NCI-H146 treated with DMSO at 0.1 percent for 48 hours (cell line): ENCODE measurements around the gene GPS1.

Experiments
- DNase-seq: peaks from one replicate; lab custom pipeline; 2025; ENCODE audit not compliant: unreplicated experiment; lab: John Stamatoyannopoulos, UW

The GPS1 gene

DNA sequence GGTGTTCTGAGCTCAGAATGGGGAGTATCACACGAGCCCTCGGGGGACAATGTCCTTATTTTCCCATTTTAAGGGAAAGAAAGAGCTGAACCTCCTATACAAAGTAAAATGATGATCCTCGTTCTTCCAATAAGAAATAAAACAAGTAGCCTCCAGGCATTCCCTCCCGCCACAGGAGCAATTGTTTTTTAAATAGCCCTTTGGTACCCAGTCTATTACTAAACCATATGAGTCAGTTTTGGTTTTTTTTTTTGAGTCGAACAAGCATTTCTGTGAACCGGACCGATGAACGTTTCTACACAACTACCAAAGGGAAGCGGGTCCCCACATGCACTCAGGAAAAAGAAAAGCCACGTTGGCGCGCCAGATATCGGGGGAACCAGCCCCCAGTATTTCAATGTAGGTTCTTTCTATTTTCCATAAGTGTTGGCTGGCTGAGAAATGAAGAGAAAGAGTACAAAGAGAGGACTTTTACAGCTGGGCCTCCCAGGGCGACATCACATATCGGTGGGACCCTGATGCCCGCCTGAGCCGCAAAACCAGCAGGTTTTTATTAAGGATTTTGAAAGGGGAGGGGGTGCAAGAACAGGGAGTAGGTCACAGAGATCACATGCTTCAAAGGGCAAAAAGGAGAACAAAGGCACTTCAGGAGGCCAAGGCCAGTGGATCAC lies 10.4 kb upstream of the GPS1 start:
- DNase-seq, result no peak

- DNase-seq, result no peak
Observed at GRCh38 chr17:82042649-82043048, 9.0 kb upstream of the GPS1 start.

- DNase-seq, result no peak
Observed at GRCh38 chr17:82043507-82043906, 8.2 kb upstream of the GPS1 start.

DNA sequence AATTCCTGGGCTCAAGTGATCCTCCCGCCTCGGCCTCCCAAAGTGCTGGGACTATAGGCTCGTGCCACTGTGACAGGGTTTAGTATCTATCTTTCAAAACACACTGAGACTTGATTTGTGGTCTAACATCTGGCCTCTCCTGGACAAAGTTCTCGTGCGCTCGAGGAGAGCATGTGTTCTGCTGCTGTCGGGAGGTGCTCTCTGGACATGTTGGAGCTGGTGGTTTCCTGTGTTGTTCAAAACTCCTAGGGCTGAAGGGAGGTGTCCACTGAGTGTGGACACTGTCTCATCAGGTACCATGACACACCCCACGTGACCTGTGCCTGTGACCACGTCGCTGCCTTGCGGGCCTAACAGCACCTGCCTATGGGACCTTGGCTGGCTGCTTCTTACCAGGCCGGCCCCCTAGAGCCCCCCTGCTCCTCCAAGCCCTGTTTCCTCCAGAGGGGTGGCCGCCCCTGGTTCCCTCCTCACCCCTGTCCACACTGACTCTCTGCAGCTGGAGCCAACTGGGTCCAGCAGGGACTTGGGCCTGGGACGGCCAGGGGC lies 5.7 kb upstream of the GPS1 start:
- DNase-seq, result no peak

- no peak for DNase-seq
Observed at GRCh38 chr17:82046903-82047302, 4.8 kb upstream of the GPS1 start.

GRCh38 chr17:82047379-82047778 lies 4.3 kb upstream of the GPS1 start:
- DNase-seq, result no peak

- DNase-seq, result no peak
Observed at GRCh38 chr17:82047914-82048570, 3.7 kb upstream of the GPS1 start.

DNA sequence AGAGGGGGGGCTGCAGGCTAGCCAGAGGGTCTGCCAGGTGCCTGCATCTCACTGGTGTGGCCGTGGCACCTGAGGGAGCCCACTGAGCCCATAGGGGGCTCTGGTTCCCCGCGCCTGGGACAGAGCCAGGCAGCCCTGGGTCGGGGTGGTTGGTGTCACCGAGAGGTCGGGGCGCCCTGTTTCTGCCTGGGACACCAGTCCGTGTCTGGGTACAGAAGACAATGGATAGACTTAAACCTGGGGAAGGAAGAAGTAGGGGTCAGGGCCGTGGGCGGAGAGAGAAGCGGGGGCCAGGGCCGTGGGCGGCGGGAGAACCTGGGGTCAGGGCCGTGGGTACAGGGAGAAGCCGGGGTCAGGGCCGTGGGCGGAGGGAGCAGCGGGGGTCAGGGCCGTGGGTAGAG lies 3.1 kb upstream of the GPS1 start:
- no peak for DNase-seq

GRCh38 chr17:82049106-82049505 lies 2.6 kb upstream of the GPS1 start:
- DNase-seq, result no peak

DNA sequence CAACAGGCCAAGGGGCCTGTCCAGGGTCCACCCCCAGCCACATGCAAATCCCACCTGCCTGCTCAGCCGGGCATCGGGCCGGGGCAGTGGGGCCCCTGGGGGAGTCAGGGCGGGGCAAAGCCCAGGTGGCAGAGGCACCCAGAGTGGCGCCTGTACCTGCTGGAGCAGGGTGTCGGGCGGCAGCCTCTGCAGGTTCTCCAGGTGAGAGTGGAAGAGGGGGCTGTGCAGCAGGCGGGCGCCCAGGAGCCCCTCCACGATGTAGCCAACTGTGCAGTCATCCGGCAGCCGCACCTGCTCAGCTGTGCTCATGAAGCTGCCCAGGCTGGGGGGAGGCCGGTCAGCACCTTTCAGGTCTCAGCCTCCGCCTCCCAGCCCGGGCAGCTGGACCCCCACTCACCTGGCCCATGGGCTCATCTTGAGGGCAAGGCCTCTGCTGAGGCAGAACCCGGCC lies 2.2 kb upstream of the GPS1 start:
- DNase-seq, result no peak

- DNase-seq, result no peak
Observed at GRCh38 chr17:82050152-82050760, 1.4 kb upstream of the GPS1 start.

DNA sequence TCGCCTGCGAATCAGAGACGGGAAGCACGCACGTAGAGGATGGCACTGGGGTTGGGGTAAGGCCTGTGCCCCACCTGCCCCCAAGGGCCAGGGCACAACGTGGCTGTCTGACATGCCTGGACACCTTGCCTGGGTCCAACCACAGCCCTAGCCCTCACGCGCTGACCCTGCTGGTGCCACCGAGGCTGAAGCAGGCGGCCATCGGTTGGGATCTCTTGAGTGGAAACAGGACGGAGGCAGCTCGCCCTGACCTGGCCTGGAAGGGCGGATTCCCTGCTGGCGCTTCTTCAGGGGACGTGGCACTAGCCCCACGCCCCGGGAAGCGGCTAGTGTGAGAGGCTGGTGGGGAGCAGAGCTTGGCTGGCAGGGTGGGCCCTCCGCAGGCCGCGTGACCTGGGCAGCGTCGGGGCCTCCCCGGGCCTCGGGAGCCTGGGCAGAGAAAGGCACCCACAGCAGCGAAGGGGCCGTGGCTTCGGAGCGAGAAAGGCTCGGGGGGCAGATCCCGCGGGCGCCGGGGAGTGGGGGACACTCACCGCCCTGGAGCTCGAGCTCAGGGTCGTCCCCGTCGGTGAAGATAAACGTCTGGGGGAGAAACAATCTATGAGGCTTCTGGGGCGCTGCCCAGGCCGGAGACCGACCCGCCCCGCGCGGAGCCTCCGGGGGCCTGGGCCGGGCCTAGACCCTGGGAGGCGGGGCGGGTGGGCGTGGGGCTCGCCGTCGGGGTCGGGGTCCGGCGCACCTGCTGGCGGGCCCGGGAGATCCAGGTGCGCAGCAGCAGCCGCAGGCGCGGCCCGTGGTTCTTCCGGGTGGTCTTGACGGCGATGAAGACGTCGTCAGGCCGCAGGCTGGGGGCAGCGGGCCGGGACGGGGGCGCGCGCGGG lies 697 bp upstream of the GPS1 start:
- DNase-seq, result no peak

GRCh38 chr17:82052638-82053059 lies 951 bp downstream of the GPS1 start:
- DNase-seq, result no peak

- no peak for DNase-seq
Observed at GRCh38 chr17:82053130-82053529, 1.4 kb downstream of the GPS1 start.

DNA sequence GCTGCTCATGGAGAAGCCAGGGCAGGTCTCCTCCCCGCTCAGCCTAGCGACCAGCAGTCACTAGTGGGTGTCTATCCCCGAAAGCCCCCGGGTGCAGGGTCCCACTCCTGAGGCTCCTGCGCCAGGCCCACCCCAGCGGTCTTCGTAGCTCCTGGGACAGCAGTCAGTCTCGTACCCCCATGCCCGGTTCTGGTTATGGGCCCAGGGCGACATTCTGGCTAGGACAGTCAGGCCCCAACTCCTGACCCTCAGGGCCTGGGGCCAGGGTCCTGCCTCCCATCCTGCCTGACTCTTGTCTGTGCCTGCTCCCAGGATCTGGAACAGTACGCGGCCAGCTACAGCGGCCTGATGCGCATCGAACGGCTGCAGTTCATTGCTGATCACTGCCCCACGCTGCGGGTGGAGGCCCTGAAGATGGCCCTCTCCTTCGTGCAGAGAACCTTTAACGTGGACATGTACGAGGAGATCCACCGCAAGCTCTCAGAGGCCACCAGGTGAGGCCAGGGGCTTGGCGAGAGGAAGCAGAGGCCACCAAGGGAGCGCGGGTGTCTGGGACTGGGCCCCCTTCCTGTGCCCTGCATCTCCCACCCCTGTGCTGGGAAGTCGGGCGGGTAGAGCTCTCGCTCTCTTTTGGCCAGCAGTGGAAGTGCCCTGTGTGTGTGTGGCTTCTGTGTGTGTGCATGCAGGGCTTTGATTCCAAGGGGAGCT lies 2.0 kb downstream of the GPS1 start:
- no peak for DNase-seq

DNA sequence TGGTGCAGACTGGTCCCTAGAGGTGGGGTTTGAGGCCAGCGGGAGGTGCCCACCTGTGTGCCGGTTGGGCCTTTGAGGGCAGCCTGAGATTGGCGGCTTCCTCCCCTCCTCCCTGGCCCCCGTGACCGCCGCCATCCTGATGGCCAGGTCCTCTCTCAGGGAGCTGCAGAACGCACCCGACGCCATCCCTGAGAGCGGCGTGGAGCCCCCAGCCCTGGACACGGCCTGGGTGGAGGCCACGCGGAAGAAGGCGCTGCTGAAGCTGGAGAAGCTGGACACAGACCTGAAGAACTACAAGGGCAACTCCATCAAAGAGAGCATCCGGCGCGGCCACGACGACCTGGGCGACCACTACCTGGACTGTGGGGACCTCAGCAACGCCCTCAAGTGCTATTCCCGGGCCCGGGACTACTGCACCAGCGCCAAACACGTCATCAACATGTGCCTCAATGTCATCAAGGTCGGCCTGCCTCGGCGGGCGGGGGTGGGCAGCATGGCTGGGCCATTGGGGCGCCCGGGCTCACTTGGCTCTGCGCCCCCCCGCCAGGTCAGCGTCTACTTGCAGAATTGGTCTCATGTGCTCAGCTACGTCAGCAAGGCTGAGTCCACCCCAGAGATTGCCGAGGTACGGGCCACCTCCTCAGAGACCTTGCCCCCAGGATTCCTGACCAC lies 2.8 kb downstream of the GPS1 start:
- no peak for DNase-seq

DNA sequence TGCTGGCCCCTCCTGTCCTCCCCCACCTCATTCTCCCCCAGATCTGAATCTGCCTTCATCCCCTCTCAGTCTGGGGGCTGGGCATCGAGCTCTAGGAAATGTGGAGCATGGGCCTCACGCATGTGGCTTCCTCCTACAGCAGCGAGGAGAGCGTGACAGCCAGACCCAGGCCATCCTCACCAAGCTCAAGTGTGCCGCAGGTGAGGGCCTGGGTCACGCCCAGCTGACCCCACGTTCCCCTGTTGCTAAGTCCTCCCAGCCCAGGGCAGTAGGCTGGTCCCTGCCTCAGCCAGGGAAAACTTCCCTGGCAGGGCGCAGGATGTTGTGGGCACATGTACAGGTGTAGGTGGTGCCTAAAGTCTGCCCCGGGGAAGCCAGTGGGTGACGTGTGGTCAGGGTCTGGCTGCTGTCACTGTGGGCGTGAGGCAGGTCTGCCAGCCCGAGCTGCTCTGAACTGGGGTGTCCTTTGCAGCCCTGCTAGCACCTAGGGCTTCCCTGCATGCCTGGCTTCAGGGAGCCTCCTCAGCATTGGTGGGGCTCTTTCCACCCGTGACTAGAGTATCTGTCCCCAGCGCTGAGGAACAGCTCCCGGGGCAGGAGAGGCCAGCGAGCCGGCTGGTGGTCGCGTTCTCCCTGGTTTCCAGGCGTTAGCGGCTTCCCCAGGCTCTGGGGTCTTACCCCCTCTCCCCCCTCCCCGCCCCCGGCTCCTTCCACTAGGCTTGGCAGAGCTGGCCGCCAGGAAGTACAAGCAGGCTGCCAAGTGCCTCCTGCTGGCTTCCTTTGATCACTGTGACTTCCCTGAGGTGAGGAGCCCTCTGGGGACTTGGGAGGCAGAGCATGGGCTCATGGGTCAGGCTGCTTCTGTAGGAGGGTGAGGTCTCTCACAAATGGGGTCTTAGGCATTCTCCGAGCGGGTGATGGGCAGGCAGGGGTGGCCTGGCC lies 3.6 kb downstream of the GPS1 start:
- no peak for DNase-seq

DNA sequence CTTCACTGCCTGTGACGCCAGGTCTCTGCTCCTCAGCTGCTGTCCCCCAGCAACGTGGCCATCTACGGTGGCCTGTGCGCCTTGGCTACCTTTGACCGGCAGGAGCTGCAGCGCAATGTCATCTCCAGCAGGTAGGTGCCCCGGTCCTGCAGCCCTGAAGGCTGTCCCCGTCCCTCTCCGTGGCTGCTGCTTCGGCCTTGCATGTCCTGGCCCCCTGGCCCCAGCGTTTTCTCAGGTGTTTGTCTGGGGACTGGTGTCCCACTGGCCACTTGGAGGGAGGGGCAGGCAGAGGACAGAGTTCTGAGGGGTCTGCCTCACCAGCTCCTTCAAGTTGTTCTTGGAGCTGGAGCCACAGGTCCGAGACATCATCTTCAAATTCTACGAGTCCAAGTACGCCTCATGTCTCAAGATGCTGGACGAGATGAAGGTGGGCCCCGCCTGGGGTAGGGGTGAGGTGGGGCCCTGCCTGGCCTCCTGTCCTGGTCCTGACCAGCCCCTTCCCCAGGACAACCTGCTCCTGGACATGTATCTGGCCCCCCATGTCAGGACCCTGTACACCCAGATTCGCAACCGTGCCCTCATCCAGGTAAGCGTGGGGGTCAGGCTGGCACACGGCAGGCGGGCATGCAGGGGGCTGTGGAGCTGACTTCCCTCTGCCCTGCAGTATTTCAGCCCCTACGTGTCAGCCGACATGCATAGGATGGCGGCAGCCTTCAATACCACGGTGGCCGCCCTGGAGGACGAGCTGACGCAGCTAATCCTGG lies 4.4 kb downstream of the GPS1 start:
- no peak for DNase-seq
